ENCODE results near the gene TMEM182. TPM values are rescaled to one million over a fixed set of nuclear protein-coding genes. Genes with fewer than 3 reads are reported as not detected.

The TMEM182 gene
- total RNA-seq, 2 donors from 2014 or later, result 4.2 to 5.6 TPM

DNA sequence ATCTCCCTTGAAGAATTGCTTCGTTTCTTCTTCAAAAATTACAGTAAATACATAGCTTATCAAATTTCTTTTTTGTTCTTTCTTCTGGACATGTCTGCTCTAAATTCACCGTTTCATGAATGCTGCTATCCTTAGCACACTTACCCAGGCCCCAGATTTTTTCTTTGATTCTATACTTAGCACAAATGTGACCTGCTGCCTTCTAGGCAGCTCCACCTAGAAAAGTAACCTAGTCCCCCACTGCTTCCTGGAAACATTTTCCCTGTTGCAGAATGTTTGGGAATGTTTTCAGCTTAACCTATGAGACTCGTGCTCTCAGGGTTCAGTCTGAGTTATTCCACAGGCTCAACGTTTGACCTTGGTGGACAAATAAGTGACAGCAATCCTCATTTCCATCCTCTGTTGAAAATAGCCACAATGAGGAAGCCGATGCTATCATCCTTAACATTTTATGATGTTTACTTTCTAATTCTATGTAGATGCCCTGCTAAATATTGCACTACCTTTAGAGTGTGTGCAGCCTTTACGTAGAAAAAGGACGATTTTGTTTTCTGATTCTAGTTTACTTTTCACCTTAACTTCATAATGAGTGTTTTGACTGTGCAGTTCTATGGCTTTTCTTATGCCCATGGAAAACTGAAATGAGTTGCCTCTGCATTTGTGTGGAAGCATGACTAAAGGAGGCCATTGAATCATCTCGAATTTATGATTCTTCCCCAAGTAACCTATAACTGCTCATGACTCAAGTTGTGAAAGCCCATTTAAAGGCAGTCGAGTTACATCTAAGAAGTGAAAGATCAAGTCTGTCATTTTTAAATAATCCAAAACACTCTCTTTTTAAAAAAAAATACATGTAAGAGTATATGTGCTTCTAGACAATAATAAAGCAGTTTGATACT is 47.7 kb downstream of the TMEM182 start:
- no peak overlapping the region for H3K27ac ChIP-seq (ENCODE audit: low read depth, low read length)
- H3K36me3 ChIP-seq (ENCODE audit: control insufficient read depth, insufficient read depth, low read length), result no peaks in the 10 kb centered on the region
- H3K4me3 Mint-ChIP-seq, result no peak overlapping the region
- peaks cover 3% of the 10 kb centered on the region for H3K9me3 ChIP-seq (ENCODE audit: control insufficient read depth, low read length)
- H3K4me1 ChIP-seq (ENCODE audit: control insufficient read depth, insufficient read depth, low read length), result no peaks in the 10 kb centered on the region
- H3K4me3 ChIP-seq (ENCODE audit: low read length), result no peak overlapping the region
- no peaks in the 10 kb centered on the region for H3K4me1 Mint-ChIP-seq
- no peak overlapping the region for H3K9ac ChIP-seq (ENCODE audit: extremely low read depth, low read length, poor library complexity, severe bottlenecking)
- no peak for DNase-seq
- WGBS, 2 experiments (ENCODE audit: insufficient coverage in 1 of 2, insufficient read length in 1 of 2), result 90 to 96% methylated on average over 4 to 9 of the region's 9 CpGs
- no peaks in the 10 kb centered on the region for H3K27me3 ChIP-seq (ENCODE audit: control insufficient read depth, insufficient read depth, low read length, poor library complexity, severe bottlenecking)
- H3K27me3 Mint-ChIP-seq (ENCODE audit: insufficient read depth), result no peaks in the 10 kb centered on the region
- H3K9me3 Mint-ChIP-seq, result peaks cover 2% of the 10 kb centered on the region
- H3K36me3 Mint-ChIP-seq (ENCODE audit: low read depth), result peaks cover 5% of the 10 kb centered on the region
- H3K27ac Mint-ChIP-seq, result no peak overlapping the region
- TF ChIP-seq, protein P1, sequence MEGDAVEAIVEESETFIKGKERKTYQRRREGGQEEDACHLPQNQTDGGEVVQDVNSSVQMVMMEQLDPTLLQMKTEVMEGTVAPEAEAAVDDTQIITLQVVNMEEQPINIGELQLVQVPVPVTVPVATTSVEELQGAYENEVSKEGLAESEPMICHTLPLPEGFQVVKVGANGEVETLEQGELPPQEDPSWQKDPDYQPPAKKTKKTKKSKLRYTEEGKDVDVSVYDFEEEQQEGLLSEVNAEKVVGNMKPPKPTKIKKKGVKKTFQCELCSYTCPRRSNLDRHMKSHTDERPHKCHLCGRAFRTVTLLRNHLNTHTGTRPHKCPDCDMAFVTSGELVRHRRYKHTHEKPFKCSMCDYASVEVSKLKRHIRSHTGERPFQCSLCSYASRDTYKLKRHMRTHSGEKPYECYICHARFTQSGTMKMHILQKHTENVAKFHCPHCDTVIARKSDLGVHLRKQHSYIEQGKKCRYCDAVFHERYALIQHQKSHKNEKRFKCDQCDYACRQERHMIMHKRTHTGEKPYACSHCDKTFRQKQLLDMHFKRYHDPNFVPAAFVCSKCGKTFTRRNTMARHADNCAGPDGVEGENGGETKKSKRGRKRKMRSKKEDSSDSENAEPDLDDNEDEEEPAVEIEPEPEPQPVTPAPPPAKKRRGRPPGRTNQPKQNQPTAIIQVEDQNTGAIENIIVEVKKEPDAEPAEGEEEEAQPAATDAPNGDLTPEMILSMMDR (conservative IDR thresholded peaks at IDR 0.05), result no peak

DNA sequence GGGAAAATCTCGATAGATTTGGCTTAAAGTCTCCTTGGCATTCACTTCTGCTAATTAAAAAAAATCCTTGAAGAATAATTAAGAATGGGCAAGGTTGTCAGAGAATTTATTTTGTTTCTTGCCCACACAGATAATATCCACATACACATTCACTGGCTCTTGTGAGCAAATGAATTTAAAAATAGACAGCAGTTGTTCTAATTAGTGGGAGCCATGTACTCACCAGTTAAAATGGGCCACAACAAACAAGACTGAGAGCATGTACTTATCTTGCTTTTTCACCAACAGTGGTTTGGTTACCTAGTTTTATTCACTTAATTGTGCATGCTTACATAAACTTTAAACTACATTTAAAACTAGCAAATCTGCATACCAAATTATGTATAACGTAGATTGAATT is 53.5 kb downstream of the TMEM182 start:
- Histone ChIP-seq H3K9ac (ENCODE audit: extremely low read depth, low read length, poor library complexity, severe bottlenecking) (no peak overlapping the region), H3K27ac (ENCODE audit: low read depth, low read length) (no peak overlapping the region), H3K36me3 (ENCODE audit: control insufficient read depth, insufficient read depth, low read length) (no peaks in the 10 kb centered on the region), H3K9me3 (ENCODE audit: control insufficient read depth, low read length) (no peaks in the 10 kb centered on the region), H3K4me3 (ENCODE audit: low read length) (no peak overlapping the region), H3K4me1 (ENCODE audit: control insufficient read depth, insufficient read depth, low read length) (no peaks in the 10 kb centered on the region), H3K27me3 (ENCODE audit: control insufficient read depth, insufficient read depth, low read length, poor library complexity, severe bottlenecking) (no peaks in the 10 kb centered on the region)
- WGBS, 2 experiments (ENCODE audit: insufficient coverage in 1 of 2, insufficient read length in 1 of 2), result 88% methylated on average over 1 of the region's 2 CpGs; no CpG with 5 or more reads in 1 of the 2 experiments
- Mint-ChIP-seq H3K36me3 (ENCODE audit: low read depth) (no peaks in the 10 kb centered on the region), H3K9me3 (no peaks in the 10 kb centered on the region), H3K4me1 (no peaks in the 10 kb centered on the region), H3K27ac (no peak overlapping the region), H3K27me3 (ENCODE audit: insufficient read depth) (no peaks in the 10 kb centered on the region), H3K4me3 (no peak overlapping the region)
- TF ChIP-seq, protein P1 (conservative IDR thresholded peaks at IDR 0.05), result no peak
- no peak for DNase-seq

- Histone ChIP-seq H3K27ac (ENCODE audit: low read depth, low read length) (no peak overlapping the region), H3K4me3 (ENCODE audit: low read length) (no peak overlapping the region), H3K9me3 (ENCODE audit: control insufficient read depth, low read length) (no peaks in the 10 kb centered on the region), H3K27me3 (ENCODE audit: control insufficient read depth, insufficient read depth, low read length, poor library complexity, severe bottlenecking) (no peaks in the 10 kb centered on the region), H3K9ac (ENCODE audit: extremely low read depth, low read length, poor library complexity, severe bottlenecking) (no peak overlapping the region), H3K36me3 (ENCODE audit: control insufficient read depth, insufficient read depth, low read length) (no peaks in the 10 kb centered on the region), H3K4me1 (ENCODE audit: control insufficient read depth, insufficient read depth, low read length) (no peaks in the 10 kb centered on the region)
- H3K27me3 Mint-ChIP-seq (ENCODE audit: insufficient read depth), result no peaks in the 10 kb centered on the region
- DNase-seq, result no peak
- H3K27ac Mint-ChIP-seq, result no peak overlapping the region
- no peaks in the 10 kb centered on the region for H3K9me3 Mint-ChIP-seq
- TF ChIP-seq, protein P1 (conservative IDR thresholded peaks at IDR 0.05), result no peak
- no peaks in the 10 kb centered on the region for H3K4me1 Mint-ChIP-seq
- WGBS, 2 experiments (ENCODE audit: insufficient coverage in 1 of 2, insufficient read length in 1 of 2), result 50 to 76% methylated on average over 2 to 5 of the region's 5 CpGs
- no peak overlapping the region for H3K4me3 Mint-ChIP-seq
- no peaks in the 10 kb centered on the region for H3K36me3 Mint-ChIP-seq (ENCODE audit: low read depth)
These were observed 65.1 kb downstream of the TMEM182 start for GRCh38 chr2:102826904-102827303.
